ENCODE measurements around the gene VPS8.

DNA sequence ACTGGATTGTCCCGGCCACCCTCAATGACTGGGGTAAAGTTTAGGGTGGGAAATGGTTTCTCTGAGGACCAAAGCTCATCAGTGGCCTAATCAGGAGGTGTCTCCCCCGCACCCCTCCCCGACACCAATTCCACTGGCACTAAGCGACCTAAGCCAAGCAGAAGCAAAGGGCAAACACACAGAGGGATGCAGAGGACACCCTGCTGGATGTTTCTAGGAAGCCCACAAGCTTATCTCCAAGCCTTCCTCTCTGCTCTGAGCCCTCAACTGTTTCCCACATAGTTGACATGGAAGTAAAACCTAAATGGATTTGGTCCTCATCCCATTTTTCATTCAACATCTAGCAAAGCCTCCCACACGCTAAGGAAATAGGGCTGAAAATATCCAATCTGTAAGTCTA is 272.4 kb downstream of the VPS8 start:
- TF ChIP-seq YY1 (IDR thresholded peaks at IDR 0.05) (no peak), JUND (IDR thresholded peaks at IDR 0.05) (no peak), GABPA (IDR thresholded peaks at IDR 0.05 in 1 of 2, conservative IDR thresholded peaks at IDR 0.05 in 1 of 2) (no peak), SP1 (IDR thresholded peaks at IDR 0.05) (no peak), FOXA1 (IDR thresholded peaks at IDR 0.05) (no peak), EGR1 (IDR thresholded peaks at IDR 0.05; ENCODE audit: low read depth in 2 of 2) (no peak), RAD21 (IDR thresholded peaks at IDR 0.05) (no peak), TAF1 (conservative IDR thresholded peaks at IDR 0.05) (no peak), RXRA (IDR thresholded peaks at IDR 0.05) (no peak)
- TF ChIP-seq, protein P1, sequence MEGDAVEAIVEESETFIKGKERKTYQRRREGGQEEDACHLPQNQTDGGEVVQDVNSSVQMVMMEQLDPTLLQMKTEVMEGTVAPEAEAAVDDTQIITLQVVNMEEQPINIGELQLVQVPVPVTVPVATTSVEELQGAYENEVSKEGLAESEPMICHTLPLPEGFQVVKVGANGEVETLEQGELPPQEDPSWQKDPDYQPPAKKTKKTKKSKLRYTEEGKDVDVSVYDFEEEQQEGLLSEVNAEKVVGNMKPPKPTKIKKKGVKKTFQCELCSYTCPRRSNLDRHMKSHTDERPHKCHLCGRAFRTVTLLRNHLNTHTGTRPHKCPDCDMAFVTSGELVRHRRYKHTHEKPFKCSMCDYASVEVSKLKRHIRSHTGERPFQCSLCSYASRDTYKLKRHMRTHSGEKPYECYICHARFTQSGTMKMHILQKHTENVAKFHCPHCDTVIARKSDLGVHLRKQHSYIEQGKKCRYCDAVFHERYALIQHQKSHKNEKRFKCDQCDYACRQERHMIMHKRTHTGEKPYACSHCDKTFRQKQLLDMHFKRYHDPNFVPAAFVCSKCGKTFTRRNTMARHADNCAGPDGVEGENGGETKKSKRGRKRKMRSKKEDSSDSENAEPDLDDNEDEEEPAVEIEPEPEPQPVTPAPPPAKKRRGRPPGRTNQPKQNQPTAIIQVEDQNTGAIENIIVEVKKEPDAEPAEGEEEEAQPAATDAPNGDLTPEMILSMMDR (IDR thresholded peaks at IDR 0.05; ENCODE audit: low read depth, low read length, missing input control): no peak
- TF ChIP-seq, protein P2, sequence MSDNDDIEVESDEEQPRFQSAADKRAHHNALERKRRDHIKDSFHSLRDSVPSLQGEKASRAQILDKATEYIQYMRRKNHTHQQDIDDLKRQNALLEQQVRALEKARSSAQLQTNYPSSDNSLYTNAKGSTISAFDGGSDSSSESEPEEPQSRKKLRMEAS (IDR thresholded peaks at IDR 0.05): no peak
- TF ChIP-seq, protein P3, sequence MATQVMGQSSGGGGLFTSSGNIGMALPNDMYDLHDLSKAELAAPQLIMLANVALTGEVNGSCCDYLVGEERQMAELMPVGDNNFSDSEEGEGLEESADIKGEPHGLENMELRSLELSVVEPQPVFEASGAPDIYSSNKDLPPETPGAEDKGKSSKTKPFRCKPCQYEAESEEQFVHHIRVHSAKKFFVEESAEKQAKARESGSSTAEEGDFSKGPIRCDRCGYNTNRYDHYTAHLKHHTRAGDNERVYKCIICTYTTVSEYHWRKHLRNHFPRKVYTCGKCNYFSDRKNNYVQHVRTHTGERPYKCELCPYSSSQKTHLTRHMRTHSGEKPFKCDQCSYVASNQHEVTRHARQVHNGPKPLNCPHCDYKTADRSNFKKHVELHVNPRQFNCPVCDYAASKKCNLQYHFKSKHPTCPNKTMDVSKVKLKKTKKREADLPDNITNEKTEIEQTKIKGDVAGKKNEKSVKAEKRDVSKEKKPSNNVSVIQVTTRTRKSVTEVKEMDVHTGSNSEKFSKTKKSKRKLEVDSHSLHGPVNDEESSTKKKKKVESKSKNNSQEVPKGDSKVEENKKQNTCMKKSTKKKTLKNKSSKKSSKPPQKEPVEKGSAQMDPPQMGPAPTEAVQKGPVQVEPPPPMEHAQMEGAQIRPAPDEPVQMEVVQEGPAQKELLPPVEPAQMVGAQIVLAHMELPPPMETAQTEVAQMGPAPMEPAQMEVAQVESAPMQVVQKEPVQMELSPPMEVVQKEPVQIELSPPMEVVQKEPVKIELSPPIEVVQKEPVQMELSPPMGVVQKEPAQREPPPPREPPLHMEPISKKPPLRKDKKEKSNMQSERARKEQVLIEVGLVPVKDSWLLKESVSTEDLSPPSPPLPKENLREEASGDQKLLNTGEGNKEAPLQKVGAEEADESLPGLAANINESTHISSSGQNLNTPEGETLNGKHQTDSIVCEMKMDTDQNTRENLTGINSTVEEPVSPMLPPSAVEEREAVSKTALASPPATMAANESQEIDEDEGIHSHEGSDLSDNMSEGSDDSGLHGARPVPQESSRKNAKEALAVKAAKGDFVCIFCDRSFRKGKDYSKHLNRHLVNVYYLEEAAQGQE (IDR thresholded peaks at IDR 0.05): no peak
- TF ChIP-seq, protein P4, sequence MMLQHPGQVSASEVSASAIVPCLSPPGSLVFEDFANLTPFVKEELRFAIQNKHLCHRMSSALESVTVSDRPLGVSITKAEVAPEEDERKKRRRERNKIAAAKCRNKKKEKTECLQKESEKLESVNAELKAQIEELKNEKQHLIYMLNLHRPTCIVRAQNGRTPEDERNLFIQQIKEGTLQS (IDR thresholded peaks at IDR 0.05): no peak
- TF ChIP-seq, protein P5, sequence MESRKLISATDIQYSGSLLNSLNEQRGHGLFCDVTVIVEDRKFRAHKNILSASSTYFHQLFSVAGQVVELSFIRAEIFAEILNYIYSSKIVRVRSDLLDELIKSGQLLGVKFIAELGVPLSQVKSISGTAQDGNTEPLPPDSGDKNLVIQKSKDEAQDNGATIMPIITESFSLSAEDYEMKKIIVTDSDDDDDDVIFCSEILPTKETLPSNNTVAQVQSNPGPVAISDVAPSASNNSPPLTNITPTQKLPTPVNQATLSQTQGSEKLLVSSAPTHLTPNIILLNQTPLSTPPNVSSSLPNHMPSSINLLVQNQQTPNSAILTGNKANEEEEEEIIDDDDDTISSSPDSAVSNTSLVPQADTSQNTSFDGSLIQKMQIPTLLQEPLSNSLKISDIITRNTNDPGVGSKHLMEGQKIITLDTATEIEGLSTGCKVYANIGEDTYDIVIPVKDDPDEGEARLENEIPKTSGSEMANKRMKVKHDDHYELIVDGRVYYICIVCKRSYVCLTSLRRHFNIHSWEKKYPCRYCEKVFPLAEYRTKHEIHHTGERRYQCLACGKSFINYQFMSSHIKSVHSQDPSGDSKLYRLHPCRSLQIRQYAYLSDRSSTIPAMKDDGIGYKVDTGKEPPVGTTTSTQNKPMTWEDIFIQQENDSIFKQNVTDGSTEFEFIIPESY (IDR thresholded peaks at IDR 0.05): no peak

Data from liver (tissue), 3 donors.